ENCODE data around the gene GTF2IRD1. TPM values are rescaled to one million over a fixed set of nuclear protein-coding genes. Genes with fewer than 3 reads are reported as not detected.
A peak's percentile ranks its signal among the peaks of the same experiment; 100 is the strongest.
"Not testable (repeated sequence)": the region's sequence is repeated elsewhere in the genome, so short reads cannot be mapped to it uniquely, and the experiment has no call there.

GTF2IRD1 gene
- total and polyA plus RNA-seq, 2 experiments from 2014 or later, result 34.9 to 39.6 TPM

- H3K4me2 ChIP-seq, result no peak overlapping the region
- no peak overlapping the region for H3K27ac ChIP-seq
- WGBS (ENCODE audit: low lambda C conversion rate, missing lambda C conversion rate), result 88% methylated on average over 4 of the region's 4 CpGs
- no peaks in the 10 kb centered on the region for H4K20me1 ChIP-seq (ENCODE audit: insufficient read depth, poor library complexity, severe bottlenecking)
- H3K4me1 ChIP-seq (ENCODE audit: insufficient read depth), result peaks cover 3% of the 10 kb centered on the region
- DNase-seq (ENCODE audit: low spot score), result no peak
- no peaks in the 10 kb centered on the region for H3K79me2 ChIP-seq
- H3K27me3 ChIP-seq, result no peaks in the 10 kb centered on the region
- no peaks in the 10 kb centered on the region for H3K9me2 ChIP-seq (replicated peaks; ENCODE audit: insufficient read depth)
- no peaks in the 10 kb centered on the region for H3K9me3 ChIP-seq (ENCODE audit: low read depth)
- no peaks in the 10 kb centered on the region for H3K36me3 ChIP-seq (replicated peaks; ENCODE audit: insufficient read depth, low read depth)
- TF ChIP-seq, protein P1, sequence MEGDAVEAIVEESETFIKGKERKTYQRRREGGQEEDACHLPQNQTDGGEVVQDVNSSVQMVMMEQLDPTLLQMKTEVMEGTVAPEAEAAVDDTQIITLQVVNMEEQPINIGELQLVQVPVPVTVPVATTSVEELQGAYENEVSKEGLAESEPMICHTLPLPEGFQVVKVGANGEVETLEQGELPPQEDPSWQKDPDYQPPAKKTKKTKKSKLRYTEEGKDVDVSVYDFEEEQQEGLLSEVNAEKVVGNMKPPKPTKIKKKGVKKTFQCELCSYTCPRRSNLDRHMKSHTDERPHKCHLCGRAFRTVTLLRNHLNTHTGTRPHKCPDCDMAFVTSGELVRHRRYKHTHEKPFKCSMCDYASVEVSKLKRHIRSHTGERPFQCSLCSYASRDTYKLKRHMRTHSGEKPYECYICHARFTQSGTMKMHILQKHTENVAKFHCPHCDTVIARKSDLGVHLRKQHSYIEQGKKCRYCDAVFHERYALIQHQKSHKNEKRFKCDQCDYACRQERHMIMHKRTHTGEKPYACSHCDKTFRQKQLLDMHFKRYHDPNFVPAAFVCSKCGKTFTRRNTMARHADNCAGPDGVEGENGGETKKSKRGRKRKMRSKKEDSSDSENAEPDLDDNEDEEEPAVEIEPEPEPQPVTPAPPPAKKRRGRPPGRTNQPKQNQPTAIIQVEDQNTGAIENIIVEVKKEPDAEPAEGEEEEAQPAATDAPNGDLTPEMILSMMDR (IDR thresholded peaks at IDR 0.05; ENCODE audit: poor library complexity), result no peak
- no peak for TF ChIP-seq EZH2 (IDR thresholded peaks at IDR 0.05; ENCODE audit: borderline replicate concordance)
- TF ChIP-seq EZH2phosphoT487 (IDR thresholded peaks at IDR 0.05; ENCODE audit: low read depth, severe bottlenecking, unreplicated experiment), result no peak
- no peak overlapping the region for H2AFZ ChIP-seq
- no peak overlapping the region for H3K4me3 ChIP-seq
Observed at GRCh38 chr7:74428023-74428422, 25.7 kb upstream of the GTF2IRD1 start.

GRCh38 chr7:74429153-74429747 is 24.5 kb upstream of the GTF2IRD1 start:
- H3K79me2 ChIP-seq, result no peaks in the 10 kb centered on the region
- no peaks in the 10 kb centered on the region for H4K20me1 ChIP-seq (ENCODE audit: insufficient read depth, poor library complexity, severe bottlenecking)
- no peaks in the 10 kb centered on the region for H3K9me2 ChIP-seq (replicated peaks; ENCODE audit: insufficient read depth)
- TF ChIP-seq, protein P1 (IDR thresholded peaks at IDR 0.05; ENCODE audit: poor library complexity), result no peak
- TF ChIP-seq EZH2 (IDR thresholded peaks at IDR 0.05; ENCODE audit: borderline replicate concordance), result no peak
- TF ChIP-seq EZH2phosphoT487 (IDR thresholded peaks at IDR 0.05; ENCODE audit: low read depth, severe bottlenecking, unreplicated experiment), result no peak
- H3K4me1 ChIP-seq (ENCODE audit: insufficient read depth), result peaks cover 3% of the 10 kb centered on the region
- no peak overlapping the region for H2AFZ ChIP-seq
- no peaks in the 10 kb centered on the region for H3K36me3 ChIP-seq (replicated peaks; ENCODE audit: insufficient read depth, low read depth)
- DNase-seq (ENCODE audit: low spot score), result no peak
- no peaks in the 10 kb centered on the region for H3K27me3 ChIP-seq
- H3K4me3 ChIP-seq, result no peak overlapping the region
- H3K27ac ChIP-seq, result no peak overlapping the region
- 54% methylated on average over 17 of the region's 17 CpGs for WGBS (ENCODE audit: low lambda C conversion rate, missing lambda C conversion rate)
- no peaks in the 10 kb centered on the region for H3K9me3 ChIP-seq (ENCODE audit: low read depth)
- no peak overlapping the region for H3K4me2 ChIP-seq

- H3K9me3 ChIP-seq (ENCODE audit: low read depth); H3K4me2 ChIP-seq; H2AFZ ChIP-seq; H3K36me3 ChIP-seq (replicated peaks; ENCODE audit: insufficient read depth, low read depth); H3K4me3 ChIP-seq; DNase-seq (ENCODE audit: low spot score); H4K20me1 ChIP-seq (ENCODE audit: insufficient read depth, poor library complexity, severe bottlenecking); H3K27ac ChIP-seq; H3K9me2 ChIP-seq (replicated peaks; ENCODE audit: insufficient read depth); H3K27me3 ChIP-seq; H3K79me2 ChIP-seq; H3K4me1 ChIP-seq (ENCODE audit: insufficient read depth): not testable (repeated sequence)
- 87% methylated on average over 9 of the region's 9 CpGs for WGBS (ENCODE audit: low lambda C conversion rate, missing lambda C conversion rate)
Observed at GRCh38 chr7:74430409-74430808, 23.3 kb upstream of the GTF2IRD1 start.

DNA sequence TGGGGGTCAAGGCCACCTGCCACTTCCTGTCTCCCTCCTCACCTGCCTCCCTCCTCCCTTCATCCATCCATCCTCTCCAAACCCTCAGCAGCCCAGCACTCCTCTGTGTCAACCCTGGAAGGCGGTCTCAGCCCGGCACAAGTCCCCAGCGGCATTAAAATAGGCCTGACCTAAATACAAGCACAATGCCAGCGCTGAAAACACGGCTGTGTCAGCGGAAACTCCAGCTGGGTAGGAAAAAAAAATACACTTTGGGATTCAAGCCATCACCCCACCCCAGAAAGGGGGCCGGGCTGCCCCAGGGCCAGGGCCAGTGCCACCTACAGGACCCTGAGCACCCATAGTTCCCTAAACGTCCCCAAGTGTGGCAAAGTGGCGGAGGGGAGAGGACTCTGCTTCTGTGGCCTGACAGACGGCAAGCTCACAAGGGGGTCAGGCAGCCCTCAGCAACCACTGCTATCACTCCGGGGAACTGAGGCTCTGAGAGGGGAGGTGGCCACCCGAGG is 22.7 kb upstream of the GTF2IRD1 start:
- Histone ChIP-seq H3K4me1 (ENCODE audit: insufficient read depth) (peaks cover 6% of the 10 kb centered on the region), H3K9me3 (ENCODE audit: low read depth) (no peaks in the 10 kb centered on the region), H2AFZ (no peak overlapping the region), H3K9me2 (replicated peaks; ENCODE audit: insufficient read depth) (no peaks in the 10 kb centered on the region), H3K4me2 (no peak overlapping the region), H3K4me3 (no peak overlapping the region), H3K36me3 (replicated peaks; ENCODE audit: insufficient read depth, low read depth) (no peaks in the 10 kb centered on the region), H3K27ac (no peak overlapping the region), H3K27me3 (no peaks in the 10 kb centered on the region), H4K20me1 (ENCODE audit: insufficient read depth, poor library complexity, severe bottlenecking) (no peaks in the 10 kb centered on the region), H3K79me2 (no peaks in the 10 kb centered on the region)
- no peak for DNase-seq (ENCODE audit: low spot score)
- TF ChIP-seq EZH2 (IDR thresholded peaks at IDR 0.05; ENCODE audit: borderline replicate concordance), result no peak
- TF ChIP-seq, protein P1 (IDR thresholded peaks at IDR 0.05; ENCODE audit: poor library complexity), result no peak
- TF ChIP-seq EZH2phosphoT487 (IDR thresholded peaks at IDR 0.05; ENCODE audit: low read depth, severe bottlenecking, unreplicated experiment), result no peak
- WGBS (ENCODE audit: low lambda C conversion rate, missing lambda C conversion rate), result 76% methylated on average over 12 of the region's 12 CpGs

DNA sequence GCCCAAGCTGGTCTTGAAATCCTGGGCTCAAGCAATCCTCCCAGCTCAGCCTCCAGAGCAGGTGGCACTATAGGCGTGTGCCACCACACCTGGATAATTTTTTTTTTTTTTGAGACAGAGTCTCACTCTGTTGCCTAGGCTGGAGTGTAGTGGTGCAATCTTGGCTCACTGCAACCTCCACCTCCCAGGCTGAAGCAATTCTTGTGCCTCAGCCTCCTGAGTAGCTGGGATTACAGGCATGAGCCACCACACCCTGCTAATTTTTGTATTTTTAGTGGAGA is 16.5 kb upstream of the GTF2IRD1 start:
- H3K4me2 ChIP-seq; H3K27me3 ChIP-seq; H4K20me1 ChIP-seq (ENCODE audit: insufficient read depth, poor library complexity, severe bottlenecking); H3K79me2 ChIP-seq; H3K4me3 ChIP-seq; H3K36me3 ChIP-seq (replicated peaks; ENCODE audit: insufficient read depth, low read depth); DNase-seq (ENCODE audit: low spot score); H2AFZ ChIP-seq; H3K9me2 ChIP-seq (replicated peaks; ENCODE audit: insufficient read depth); H3K9me3 ChIP-seq (ENCODE audit: low read depth): not testable (repeated sequence)
- Histone ChIP-seq H3K4me1 (ENCODE audit: insufficient read depth) (peaks cover 12% of the 10 kb centered on the region), H3K27ac (peak overlapping the region; percentile 46)
- 89% methylated on average over 1 of the region's 1 CpG for WGBS (ENCODE audit: low lambda C conversion rate, missing lambda C conversion rate)

Data from hepatocyte (in vitro differentiated cells).